Ramos (cell line): Measurements from ENCODE around the gene NME4.
"Not testable (repeated sequence)": the region's sequence is repeated elsewhere in the genome, so short reads cannot be mapped to it uniquely, and the experiment has no call there.

Source experiments
- in situ Hi-C: fragments of 300-500 bp; cut with MboI; formaldehyde crosslinking; loops from one replicate; pipeline ENCODE4 v1.14.3; 2022; ENCODE audit warnings: low sequenced_read_pairs; ENCODE audit not compliant: unreplicated experiment

NME4 gene

GRCh38 chr16:397135-397661, at the start of gene NME4:
Gene NME4, plus strand, starts transcription at chr16:397199. Its CDS starts 24 bp downstream, at chr16:397223.
- in situ Hi-C loops: no loop called here

GRCh38 chr16:347203-347602, 49.8 kb upstream of the NME4 start:
- in situ Hi-C loops: no loop called here

GRCh38 chr16:348495-348894, 48.5 kb upstream of the NME4 start:
- in situ Hi-C loops: not testable (repeated sequence)

GRCh38 chr16:349211-349610, 47.8 kb upstream of the NME4 start:
- in situ Hi-C loops: no loop called here

GRCh38 chr16:350203-350602, 46.8 kb upstream of the NME4 start:
- in situ Hi-C loops: no loop called here

GRCh38 chr16:351804-352520, 45.0 kb upstream of the NME4 start:
- in situ Hi-C loops: no loop called here

GRCh38 chr16:352547-353403, 44.2 kb upstream of the NME4 start, which contains the start of gene AXIN1:
Gene AXIN1, minus strand, starts transcription at chr16:352723. Its CDS starts 5,698 bp downstream, at chr16:347025.
- in situ Hi-C loops: no loop called here

- in situ Hi-C loops: no loop called here
Observed at GRCh38 chr16:353404-354290, 43.4 kb upstream of the NME4 start.

GRCh38 chr16:354291-354881, 42.6 kb upstream of the NME4 start:
- in situ Hi-C loops: no loop called here

GRCh38 chr16:354971-355461, 42.0 kb upstream of the NME4 start:
- in situ Hi-C loops: no loop called here

GRCh38 chr16:356741-357140, 40.3 kb upstream of the NME4 start:
- in situ Hi-C loops: no loop called here

- in situ Hi-C loops: no loop called here
Observed at GRCh38 chr16:359067-359763, 37.8 kb upstream of the NME4 start.

- in situ Hi-C loops: no loop called here
Observed at GRCh38 chr16:359871-360697, 36.9 kb upstream of the NME4 start.

GRCh38 chr16:360698-361336, 36.2 kb upstream of the NME4 start:
- in situ Hi-C loops: no loop called here

GRCh38 chr16:361341-361871, 35.6 kb upstream of the NME4 start:
- in situ Hi-C loops: no loop called here

- in situ Hi-C loops: no loop called here
Observed at GRCh38 chr16:361872-362701, 34.9 kb upstream of the NME4 start.

- in situ Hi-C loops: not testable (repeated sequence)
Observed at GRCh38 chr16:362702-362999, 34.3 kb upstream of the NME4 start.
